Activated CD4-positive, alpha-beta memory T cell treated with anti-CD3 and anti-CD28 coated beads, Interleukin-2, amount 10 ng/mL, durations not matched to agents 7 days and 5 days (primary cell): Measurements from ENCODE around the gene TFG. TPM values are rescaled to one million over a fixed set of nuclear protein-coding genes. Genes with fewer than 3 reads are reported as not detected.

ENCODE experiments used
- CTCF ChIA-PET: fragments of 350-600 bp; sonication (Branson Sonifier 250); formaldehyde crosslinking; loops from one replicate; lab custom pipeline; 2021; ENCODE audit warnings: antibody characterized with exemption, inconsistent platforms; lab: Charles Lee
- POLR2A ChIA-PET: fragments of 350-600 bp; sonication (Branson Sonifier 250); formaldehyde crosslinking; loops from one replicate; lab custom pipeline; 2021; ENCODE audit warnings: antibody characterized with exemption; lab: Charles Lee
- DNase-seq: peaks from one replicate; pipeline ENCODE4 v3.0.0-alpha.2; 2020
- H3K27ac Mint-ChIP-seq: one replicate; pipeline ENCODE4 v1.8.0; 2021; ENCODE audit warnings: mild to moderate bottlenecking, mixed read lengths
- H3K27me3 Mint-ChIP-seq: one replicate; pipeline ENCODE4 v1.8.0; 2021; ENCODE audit warnings: mixed read lengths
- H3K36me3 Mint-ChIP-seq: one replicate; pipeline ENCODE4 v1.8.0; 2021; ENCODE audit warnings: low read depth, mixed read lengths
- H3K4me1 Mint-ChIP-seq: one replicate; pipeline ENCODE4 v1.8.0; 2021; ENCODE audit warnings: mixed read lengths
- H3K4me3 Mint-ChIP-seq: one replicate; pipeline ENCODE4 v1.8.0; 2021; ENCODE audit warnings: mild to moderate bottlenecking, mixed read lengths
- H3K9me3 Mint-ChIP-seq: one replicate; pipeline ENCODE4 v1.8.0; 2021; ENCODE audit warnings: mixed read lengths
- total RNA-seq, 2 experiments: library from RNA; stranded (reverse); gene quantifications; one replicate each; pipeline ENCODE4 v1.2.3, GENCODE V29; 2021

TFG gene
- total RNA-seq, 2 experiments from 2014 or later, result 56.4 to 56.5 TPM

GRCh38 chr3:100743535-100743934 is 34.2 kb downstream of the TFG start:
- Mint-ChIP-seq H3K9me3 (no peaks in the 10 kb centered on the region), H3K27ac (no peak overlapping the region), H3K4me1 (no peaks in the 10 kb centered on the region), H3K27me3 (no peaks in the 10 kb centered on the region), H3K4me3 (no peak overlapping the region), H3K36me3 (peaks cover 52% of the 10 kb centered on the region)
- ChIA-PET CTCF (interaction anchor here (0.9 kb wide), 1 partner anchor 53 kb away, joined by 3 read pairs; no protein-coding TSS in a partner anchor), POLR2A (no interaction called here)
- no peak for DNase-seq

GRCh38 chr3:100744671-100745070 is 35.4 kb downstream of the TFG start:
- Mint-ChIP-seq H3K27ac (no peak overlapping the region), H3K36me3 (peaks cover 51% of the 10 kb centered on the region), H3K4me3 (no peak overlapping the region), H3K4me1 (no peaks in the 10 kb centered on the region), H3K9me3 (no peaks in the 10 kb centered on the region), H3K27me3 (no peaks in the 10 kb centered on the region)
- no peak for DNase-seq
- ChIA-PET CTCF (no interaction called here), POLR2A (no interaction called here)

- H3K4me1 Mint-ChIP-seq, result no peaks in the 10 kb centered on the region
- no peaks in the 10 kb centered on the region for H3K9me3 Mint-ChIP-seq
- no peak for DNase-seq
- POLR2A ChIA-PET, result no interaction called here
- H3K36me3 Mint-ChIP-seq, result peaks cover 53% of the 10 kb centered on the region
- H3K4me3 Mint-ChIP-seq, result no peak overlapping the region
- CTCF ChIA-PET, result interaction anchor here (1.0 kb wide), 1 partner anchor 34 kb away, joined by 3 read pairs; no protein-coding TSS in a partner anchor
- no peak overlapping the region for H3K27ac Mint-ChIP-seq
- H3K27me3 Mint-ChIP-seq, result no peaks in the 10 kb centered on the region
These were observed 36.3 kb downstream of the TFG start for GRCh38 chr3:100745617-100746016.

GRCh38 chr3:100746092-100746491 is 36.8 kb downstream of the TFG start:
- ChIA-PET CTCF (interaction anchor here (1.0 kb wide), 1 partner anchor 35 kb away, joined by 3 read pairs; no protein-coding TSS in a partner anchor), POLR2A (no interaction called here)
- Mint-ChIP-seq H3K36me3 (peaks cover 56% of the 10 kb centered on the region), H3K4me3 (no peak overlapping the region), H3K27me3 (no peaks in the 10 kb centered on the region), H3K27ac (no peak overlapping the region), H3K9me3 (no peaks in the 10 kb centered on the region), H3K4me1 (no peaks in the 10 kb centered on the region)
- DNase-seq, result no peak

GRCh38 chr3:100748220-100748619 is 38.9 kb downstream of the TFG start:
- Mint-ChIP-seq H3K27ac (no peak overlapping the region), H3K36me3 (peaks cover 66% of the 10 kb centered on the region), H3K4me1 (no peaks in the 10 kb centered on the region), H3K9me3 (no peaks in the 10 kb centered on the region), H3K4me3 (no peak overlapping the region), H3K27me3 (no peaks in the 10 kb centered on the region)
- ChIA-PET CTCF (no interaction called here), POLR2A (no interaction called here)
- no peak for DNase-seq

GRCh38 chr3:100748967-100749366 is 39.7 kb downstream of the TFG start:
- DNase-seq, result no peak
- Mint-ChIP-seq H3K9me3 (no peaks in the 10 kb centered on the region), H3K27me3 (no peaks in the 10 kb centered on the region), H3K4me1 (no peaks in the 10 kb centered on the region), H3K4me3 (no peak overlapping the region), H3K27ac (no peak overlapping the region), H3K36me3 (peaks cover 71% of the 10 kb centered on the region)
- POLR2A ChIA-PET, result no interaction called here
- CTCF ChIA-PET, result no interaction called here

GRCh38 chr3:100753846-100754245 is 44.6 kb downstream of the TFG start:
- no peak overlapping the region for H3K27ac Mint-ChIP-seq
- DNase-seq, result no peak
- CTCF ChIA-PET, result no interaction called here
- no peaks in the 10 kb centered on the region for H3K27me3 Mint-ChIP-seq
- H3K9me3 Mint-ChIP-seq, result no peaks in the 10 kb centered on the region
- H3K36me3 Mint-ChIP-seq, result peaks cover 45% of the 10 kb centered on the region
- POLR2A ChIA-PET, result no interaction called here
- H3K4me3 Mint-ChIP-seq, result no peak overlapping the region
- no peaks in the 10 kb centered on the region for H3K4me1 Mint-ChIP-seq

GRCh38 chr3:100754563-100755334 is 45.5 kb downstream of the TFG start:
- no peaks in the 10 kb centered on the region for H3K4me1 Mint-ChIP-seq
- H3K27me3 Mint-ChIP-seq, result no peaks in the 10 kb centered on the region
- no peak overlapping the region for H3K27ac Mint-ChIP-seq
- H3K9me3 Mint-ChIP-seq, result no peaks in the 10 kb centered on the region
- no peak for DNase-seq
- H3K4me3 Mint-ChIP-seq, result no peak overlapping the region
- POLR2A ChIA-PET, result no interaction called here
- CTCF ChIA-PET, result no interaction called here
- peaks cover 43% of the 10 kb centered on the region for H3K36me3 Mint-ChIP-seq

GRCh38 chr3:100756441-100756840 is 47.1 kb downstream of the TFG start:
- DNase-seq, result no peak
- POLR2A ChIA-PET, result no interaction called here
- H3K27ac Mint-ChIP-seq, result no peak overlapping the region
- CTCF ChIA-PET, result no interaction called here
- peaks cover 33% of the 10 kb centered on the region for H3K36me3 Mint-ChIP-seq
- H3K9me3 Mint-ChIP-seq, result no peaks in the 10 kb centered on the region
- H3K4me1 Mint-ChIP-seq, result no peaks in the 10 kb centered on the region
- no peak overlapping the region for H3K4me3 Mint-ChIP-seq
- no peaks in the 10 kb centered on the region for H3K27me3 Mint-ChIP-seq

- H3K27ac Mint-ChIP-seq, result no peak overlapping the region
- H3K36me3 Mint-ChIP-seq, result peaks cover 8% of the 10 kb centered on the region
- DNase-seq, result no peak
- no peak overlapping the region for H3K4me3 Mint-ChIP-seq
- ChIA-PET CTCF (no interaction called here), POLR2A (no interaction called here)
- no peaks in the 10 kb centered on the region for H3K4me1 Mint-ChIP-seq
- no peaks in the 10 kb centered on the region for H3K27me3 Mint-ChIP-seq
- no peaks in the 10 kb centered on the region for H3K9me3 Mint-ChIP-seq
These were observed 49.9 kb downstream of the TFG start for GRCh38 chr3:100759159-100759558.

GRCh38 chr3:100759950-100760349 is 50.7 kb downstream of the TFG start:
- no peaks in the 10 kb centered on the region for H3K4me1 Mint-ChIP-seq
- no peak overlapping the region for H3K4me3 Mint-ChIP-seq
- H3K9me3 Mint-ChIP-seq, result no peaks in the 10 kb centered on the region
- H3K27ac Mint-ChIP-seq, result no peak overlapping the region
- no peak for DNase-seq
- H3K27me3 Mint-ChIP-seq, result no peaks in the 10 kb centered on the region
- ChIA-PET POLR2A (interaction anchor here (1.2 kb wide), 1 partner anchor 10 kb away, joined by 3 read pairs; no protein-coding TSS in a partner anchor), CTCF (no interaction called here)
- H3K36me3 Mint-ChIP-seq, result peaks cover 3% of the 10 kb centered on the region

GRCh38 chr3:100760377-100760776 is 51.1 kb downstream of the TFG start:
- no peaks in the 10 kb centered on the region for H3K9me3 Mint-ChIP-seq
- ChIA-PET POLR2A (interaction anchor here (1.2 kb wide), 1 partner anchor 10 kb away, joined by 3 read pairs; no protein-coding TSS in a partner anchor), CTCF (no interaction called here)
- H3K27ac Mint-ChIP-seq, result no peak overlapping the region
- DNase-seq, result no peak
- H3K27me3 Mint-ChIP-seq, result no peaks in the 10 kb centered on the region
- H3K36me3 Mint-ChIP-seq, result no peaks in the 10 kb centered on the region
- H3K4me1 Mint-ChIP-seq, result peaks cover under 1% of the 10 kb centered on the region
- no peak overlapping the region for H3K4me3 Mint-ChIP-seq

GRCh38 chr3:100761211-100761942 is 52.1 kb downstream of the TFG start:
- H3K4me3 Mint-ChIP-seq, result no peak overlapping the region
- no peaks in the 10 kb centered on the region for H3K27me3 Mint-ChIP-seq
- POLR2A ChIA-PET, result no interaction called here
- no peaks in the 10 kb centered on the region for H3K36me3 Mint-ChIP-seq
- H3K27ac Mint-ChIP-seq, result no peak overlapping the region
- CTCF ChIA-PET, result interaction anchor here (1.2 to 1.5 kb wide), 3 partner anchors 10 to 299 kb away, joined by 5 read pairs; no protein-coding TSS in a partner anchor
- H3K4me1 Mint-ChIP-seq, result peaks cover 5% of the 10 kb centered on the region
- DNase-seq, result no peak
- H3K9me3 Mint-ChIP-seq, result no peaks in the 10 kb centered on the region
